Hematopoietic multipotent progenitor cell treated with erythropoietin and hydrocortisone succinate and interleukin-3 and kit ligand, for 15 days (in vitro differentiated cells): ENCODE data around the gene CFD.
"Not testable (repeated sequence)": the region's sequence is repeated elsewhere in the genome, so short reads cannot be mapped to it uniquely, and the experiment has no call there.

ENCODE experiments used
- DNase-seq: peaks from one replicate; pipeline ENCODE4 v3.0.0-alpha.2; 2015; ENCODE audit warnings: low spot score

The CFD gene

DNA sequence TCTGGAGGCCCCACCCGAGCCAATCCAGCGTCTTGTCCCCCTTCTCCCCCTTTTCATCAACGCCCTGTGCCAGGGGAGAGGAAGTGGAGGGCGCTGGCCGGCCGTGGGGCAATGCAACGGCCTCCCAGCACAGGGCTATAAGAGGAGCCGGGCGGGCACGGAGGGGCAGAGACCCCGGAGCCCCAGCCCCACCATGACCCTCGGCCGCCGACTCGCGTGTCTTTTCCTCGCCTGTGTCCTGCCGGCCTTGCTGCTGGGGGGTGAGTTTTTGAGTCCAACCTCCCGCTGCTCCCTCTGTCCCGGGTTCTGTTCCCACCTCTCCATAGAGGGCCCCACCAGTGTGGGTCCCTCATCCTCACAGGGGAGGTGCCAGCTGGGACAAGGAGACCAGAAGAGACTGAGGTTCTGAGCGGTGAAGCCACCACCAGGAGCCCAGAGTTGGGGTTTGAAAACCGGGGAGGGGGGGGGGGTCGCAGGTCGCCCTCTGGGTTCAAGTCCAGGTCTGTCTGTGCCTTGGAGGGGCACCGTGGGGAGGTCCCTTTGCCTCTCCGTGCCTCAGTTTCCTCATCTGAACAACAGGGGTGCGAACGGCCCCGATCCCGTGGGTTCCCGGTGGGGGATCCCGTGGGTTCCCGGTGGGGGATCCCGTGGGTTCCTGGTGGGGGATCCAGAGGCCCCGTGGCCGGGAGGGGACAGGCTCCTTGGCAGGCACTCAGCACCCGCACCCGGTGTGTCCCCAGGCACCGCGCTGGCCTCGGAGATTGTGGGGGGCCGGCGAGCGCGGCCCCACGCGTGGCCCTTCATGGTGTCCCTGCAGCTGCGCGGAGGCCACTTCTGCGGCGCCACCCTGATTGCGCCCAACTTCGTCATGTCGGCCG is 7.1 kb upstream of the CFD start, which contains the start of gene ELANE:
TSS of gene ELANE (plus strand) at position 168 of the 878 bp plus-strand sequence. CDS start at position 194, 26 bp downstream.
- DNase-seq = no peak

DNA sequence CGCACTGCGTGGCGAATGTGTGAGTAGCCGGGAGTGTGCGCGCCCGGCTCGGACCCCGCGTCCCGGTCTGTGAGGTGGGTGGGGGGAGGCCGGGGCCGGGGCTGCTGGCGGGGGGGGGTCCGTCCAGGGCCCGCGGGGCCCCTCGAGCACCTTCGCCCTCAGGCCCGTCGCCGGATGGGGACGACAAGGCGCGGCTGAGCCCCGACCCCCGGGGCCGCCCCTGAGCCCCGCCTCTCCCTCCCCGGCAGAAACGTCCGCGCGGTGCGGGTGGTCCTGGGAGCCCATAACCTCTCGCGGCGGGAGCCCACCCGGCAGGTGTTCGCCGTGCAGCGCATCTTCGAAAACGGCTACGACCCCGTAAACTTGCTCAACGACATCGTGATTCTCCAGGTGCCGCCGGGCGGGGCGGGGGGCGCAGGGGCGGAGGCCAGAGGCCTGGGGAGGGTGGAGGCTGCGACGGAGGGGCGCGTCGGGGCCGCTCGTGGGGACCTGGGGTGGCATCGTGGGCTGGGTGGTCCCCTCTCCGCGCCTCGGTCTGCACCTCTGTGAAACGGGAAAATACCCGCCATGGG is 6.4 kb upstream of the CFD start:
- DNase-seq = no peak

DNA sequence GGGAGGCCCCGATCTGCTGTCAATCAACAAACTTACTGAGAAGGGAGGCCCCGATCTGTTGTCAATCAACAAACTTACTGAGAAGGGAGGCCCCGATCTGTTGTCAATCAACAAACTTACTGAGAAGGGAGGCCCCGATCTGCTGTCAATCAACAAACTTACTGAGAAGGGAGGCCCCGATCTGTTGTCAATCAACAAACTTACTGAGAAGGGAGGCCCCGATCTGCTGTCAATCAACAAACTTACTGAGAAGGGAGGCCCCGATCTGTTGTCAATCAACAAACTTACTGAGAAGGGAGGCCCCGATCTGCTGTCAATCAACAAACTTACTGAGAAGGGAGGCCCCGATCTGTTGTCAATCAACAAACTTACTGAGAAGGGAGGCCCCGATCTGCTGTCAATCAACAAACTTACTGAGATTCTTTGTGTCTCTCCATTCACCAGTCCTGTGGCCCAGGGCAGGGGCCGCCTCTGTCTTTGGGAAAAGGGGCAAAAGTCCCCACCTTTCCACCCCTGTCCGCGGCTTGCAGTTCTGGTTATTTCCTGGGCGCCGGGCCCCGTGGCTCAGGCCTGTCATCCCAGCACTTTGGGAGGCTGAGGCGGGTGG is 5.7 kb upstream of the CFD start:
- not testable (repeated sequence) for DNase-seq

DNA sequence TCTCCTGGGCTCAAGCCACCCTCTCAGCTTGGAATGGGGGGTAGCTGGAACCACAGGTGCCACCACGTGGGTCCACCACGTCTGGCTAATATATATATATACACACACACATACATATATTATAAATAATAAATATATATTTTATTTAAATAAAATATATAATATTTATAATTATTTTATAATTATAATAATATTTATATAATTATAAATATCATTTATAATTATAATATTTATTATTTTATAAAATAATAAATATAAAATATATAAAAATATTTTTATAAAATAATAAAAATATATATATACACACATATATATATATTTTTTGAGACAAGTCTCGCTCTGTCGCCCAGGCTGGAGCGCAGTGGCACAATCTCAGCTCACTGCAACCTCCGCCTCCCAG is 4.9 kb upstream of the CFD start:
- no peak for DNase-seq

DNA sequence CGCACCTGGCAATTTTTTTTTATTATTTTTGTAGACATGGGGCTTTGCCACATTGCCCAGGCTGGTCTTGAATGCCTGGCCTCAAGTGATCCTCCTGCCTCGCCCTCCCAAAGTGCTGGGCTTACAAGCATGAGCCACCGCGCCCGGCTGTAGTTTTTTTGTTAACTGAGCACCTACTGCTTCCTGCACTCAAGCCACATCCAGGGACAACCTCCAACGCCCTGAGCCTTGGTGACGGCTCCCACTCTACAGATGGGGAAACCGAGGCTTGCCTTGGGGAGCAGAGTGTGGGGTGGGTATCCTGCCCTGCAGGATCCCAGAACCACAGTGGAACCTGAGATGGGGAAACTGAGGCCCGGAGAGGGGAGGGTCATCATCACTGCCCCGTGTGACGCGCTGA is 4.3 kb upstream of the CFD start:
- DNase-seq = no peak

DNA sequence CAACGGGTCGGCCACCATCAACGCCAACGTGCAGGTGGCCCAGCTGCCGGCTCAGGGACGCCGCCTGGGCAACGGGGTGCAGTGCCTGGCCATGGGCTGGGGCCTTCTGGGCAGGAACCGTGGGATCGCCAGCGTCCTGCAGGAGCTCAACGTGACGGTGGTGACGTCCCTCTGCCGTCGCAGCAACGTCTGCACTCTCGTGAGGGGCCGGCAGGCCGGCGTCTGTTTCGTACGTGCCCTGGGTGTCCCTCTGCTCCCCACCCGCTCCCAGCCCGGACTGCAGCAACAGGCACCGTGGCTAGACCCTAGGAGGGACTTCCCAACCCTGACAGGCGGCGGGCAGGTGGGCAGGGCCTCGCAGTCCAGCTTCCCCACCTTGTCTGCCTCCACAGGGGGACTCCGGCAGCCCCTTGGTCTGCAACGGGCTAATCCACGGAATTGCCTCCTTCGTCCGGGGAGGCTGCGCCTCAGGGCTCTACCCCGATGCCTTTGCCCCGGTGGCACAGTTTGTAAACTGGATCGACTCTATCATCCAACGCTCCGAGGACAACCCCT is 3.8 kb upstream of the CFD start:
- DNase-seq = no peak

DNA sequence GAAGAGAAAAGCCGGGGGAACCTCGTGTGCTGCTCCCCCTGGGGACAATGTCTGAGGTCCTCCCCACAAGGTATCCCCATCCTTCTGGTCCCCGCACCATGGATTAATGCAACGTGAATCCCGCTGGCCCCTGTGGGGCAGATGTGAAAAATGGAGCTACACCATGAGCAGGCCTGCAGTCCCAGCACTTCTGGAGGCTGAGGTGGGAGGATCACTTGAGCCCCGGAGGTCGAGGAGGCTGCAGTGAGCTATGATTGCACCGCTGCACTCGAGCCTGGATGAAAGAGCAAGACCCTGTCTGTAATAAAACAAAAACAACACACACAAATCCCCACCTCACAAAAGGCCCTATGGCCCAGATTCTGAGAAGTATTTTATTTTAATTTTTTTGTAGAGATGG is 1.2 kb upstream of the CFD start:
- no peak for DNase-seq

DNA sequence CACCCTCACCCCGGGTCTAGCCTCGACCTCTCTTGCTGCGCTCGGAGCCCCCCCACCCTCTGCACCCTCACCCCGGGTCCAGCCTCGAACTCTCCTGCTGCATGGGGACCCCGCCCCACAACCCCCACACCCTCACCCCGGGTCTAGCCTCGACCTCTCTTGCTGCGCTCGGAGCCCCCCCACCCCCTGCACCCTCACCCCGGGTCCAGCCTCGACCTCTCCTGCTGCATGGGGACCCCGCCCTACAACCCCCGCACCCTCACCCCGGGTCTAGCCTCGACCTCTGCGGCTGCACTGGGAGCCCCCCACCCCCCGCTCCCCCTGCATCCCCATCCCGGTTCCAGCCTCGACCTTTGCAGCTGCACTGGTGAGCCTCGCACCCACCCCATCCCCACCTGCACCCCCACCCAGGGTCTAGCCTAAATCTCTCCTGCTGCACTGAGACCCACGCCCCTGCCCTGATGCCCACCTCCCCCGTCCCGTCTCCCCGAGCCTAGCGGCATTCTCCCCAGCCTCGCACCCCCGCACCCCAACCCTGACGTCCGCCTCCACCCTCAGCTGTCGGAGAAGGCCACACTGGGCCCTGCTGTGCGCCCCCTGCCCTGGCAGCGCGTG is 1.8 kb downstream of the CFD start:
- no peak for DNase-seq

DNA sequence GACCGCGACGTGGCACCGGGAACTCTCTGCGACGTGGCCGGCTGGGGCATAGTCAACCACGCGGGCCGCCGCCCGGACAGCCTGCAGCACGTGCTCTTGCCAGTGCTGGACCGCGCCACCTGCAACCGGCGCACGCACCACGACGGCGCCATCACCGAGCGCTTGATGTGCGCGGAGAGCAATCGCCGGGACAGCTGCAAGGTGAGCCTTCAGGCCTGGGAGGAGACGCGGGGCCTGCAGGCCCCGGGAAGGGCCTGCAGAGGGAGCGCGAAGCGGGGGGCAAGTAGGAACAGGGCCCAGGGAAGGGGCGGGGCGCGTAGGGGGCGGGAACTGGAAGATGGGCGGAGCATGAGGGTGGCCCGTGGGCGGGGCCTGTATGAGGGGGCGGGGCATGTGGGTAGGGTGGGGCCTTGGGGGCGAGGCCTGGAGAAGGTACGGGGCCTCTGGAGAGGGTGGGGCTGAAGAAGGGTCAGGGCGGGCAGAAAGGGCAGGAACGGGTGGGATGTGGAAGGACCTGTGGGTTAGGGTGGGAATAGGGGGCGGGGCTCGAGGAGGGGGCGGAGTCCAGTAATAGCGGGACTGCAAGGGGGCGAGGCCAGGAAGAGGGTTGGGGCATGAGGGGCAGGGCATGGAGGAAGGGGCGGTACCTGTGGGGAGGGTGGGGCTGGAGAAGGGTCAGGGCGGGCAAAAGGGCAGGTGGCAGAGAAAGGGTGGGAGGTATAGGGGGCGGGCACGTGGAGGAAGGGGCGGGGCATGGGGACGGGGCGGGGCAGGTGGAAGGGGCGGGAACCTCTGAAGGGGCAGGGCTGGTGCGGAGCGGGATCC is 2.5 kb downstream of the CFD start:
- DNase-seq = peak; percentile 66

DNA sequence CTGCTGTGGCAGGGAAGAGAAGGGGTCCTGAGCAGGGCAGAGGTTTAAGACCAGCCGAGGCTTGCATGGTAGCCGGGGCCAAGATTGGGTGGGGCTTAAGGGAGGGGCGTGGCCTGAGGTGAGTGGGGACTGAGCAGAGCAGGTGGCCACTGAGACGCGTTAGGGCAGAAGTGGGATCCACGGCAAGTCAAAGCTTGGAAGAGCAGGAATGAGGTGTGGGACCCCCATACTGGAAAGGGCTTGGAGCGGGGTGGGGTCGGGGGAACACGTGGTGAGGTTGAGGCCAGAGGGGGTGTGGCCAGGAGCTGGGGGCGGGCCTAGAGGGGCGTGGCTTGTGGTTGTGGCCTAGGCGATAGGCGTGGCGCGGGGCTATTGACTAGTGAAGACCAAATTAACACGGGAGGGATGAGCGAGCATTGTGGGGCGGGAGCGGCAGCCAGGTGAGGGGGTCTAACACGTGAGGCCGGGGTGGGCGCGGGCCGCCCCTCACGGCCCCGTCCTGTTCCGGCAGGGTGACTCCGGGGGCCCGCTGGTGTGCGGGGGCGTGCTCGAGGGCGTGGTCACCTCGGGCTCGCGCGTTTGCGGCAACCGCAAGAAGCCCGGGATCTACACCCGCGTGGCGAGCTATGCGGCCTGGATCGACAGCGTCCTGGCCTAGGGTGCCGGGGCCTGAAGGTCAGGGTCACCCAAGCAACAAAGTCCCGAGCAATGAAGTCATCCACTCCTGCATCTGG is 3.3 kb downstream of the CFD start:
- peak; percentile 79 for DNase-seq

DNA sequence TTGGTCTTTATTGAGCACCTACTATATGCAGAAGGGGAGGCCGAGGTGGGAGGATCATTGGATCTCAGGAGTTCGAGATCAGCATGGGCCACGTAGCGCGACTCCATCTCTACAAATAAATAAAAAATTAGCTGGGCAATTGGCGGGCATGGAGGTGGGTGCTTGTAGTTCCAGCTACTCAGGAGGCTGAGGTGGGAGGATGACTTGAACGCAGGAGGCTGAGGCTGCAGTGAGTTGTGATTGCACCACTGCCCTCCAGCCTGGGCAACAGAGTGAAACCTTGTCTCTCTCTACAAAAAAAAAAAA is 3.8 kb downstream of the CFD start:
- no peak for DNase-seq

DNA sequence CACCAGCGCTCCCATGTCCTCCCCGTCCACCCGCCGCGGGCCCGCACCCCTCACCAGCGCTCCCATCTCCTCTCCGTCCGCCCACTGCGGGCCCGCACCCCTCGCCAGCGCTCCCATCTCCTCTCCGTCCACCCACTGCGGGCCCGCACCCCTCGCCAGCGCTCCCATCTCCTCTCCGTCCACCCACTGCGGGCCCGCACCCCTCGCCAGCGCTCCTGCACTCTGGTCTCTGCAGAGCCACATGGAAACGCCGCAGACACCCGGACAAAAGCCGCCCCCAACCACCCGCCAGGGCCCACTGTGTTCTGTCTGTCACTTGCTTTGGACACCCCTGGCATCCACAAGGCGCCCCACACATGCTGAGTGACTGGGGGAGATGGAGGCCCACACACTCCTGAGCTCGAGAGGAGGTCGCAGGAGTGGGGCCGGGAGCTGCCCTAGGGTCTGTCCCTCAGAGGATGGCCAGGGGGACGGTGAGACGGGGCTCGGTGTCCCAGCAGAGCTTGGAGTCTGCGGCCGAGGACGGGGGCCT is 7.4 kb downstream of the CFD start:
- DNase-seq = no peak

DNA sequence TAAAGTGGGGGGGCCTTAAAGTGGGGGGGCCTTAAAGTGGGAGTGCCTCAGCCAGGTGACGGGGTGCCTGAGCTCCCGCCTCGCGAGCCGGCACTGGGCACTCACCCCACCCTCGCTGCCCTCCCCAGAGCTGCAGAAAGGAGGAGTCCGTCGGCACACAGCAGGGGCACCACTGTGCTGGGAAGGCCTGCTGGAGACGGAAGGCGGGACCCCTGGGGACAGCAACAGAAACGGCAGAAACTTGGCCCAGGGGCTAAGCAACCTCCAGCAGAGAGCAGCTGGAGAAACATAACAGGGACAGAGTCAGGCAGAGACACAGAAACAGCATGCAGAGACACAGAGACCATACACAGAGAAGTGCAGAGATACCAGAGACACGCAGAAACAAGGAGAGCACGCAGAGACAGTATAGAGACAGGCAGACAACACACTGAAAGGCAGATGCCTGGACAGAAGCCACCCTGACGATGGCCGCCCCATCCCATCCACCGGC is 7.9 kb downstream of the CFD start:
- no peak for DNase-seq

DNA sequence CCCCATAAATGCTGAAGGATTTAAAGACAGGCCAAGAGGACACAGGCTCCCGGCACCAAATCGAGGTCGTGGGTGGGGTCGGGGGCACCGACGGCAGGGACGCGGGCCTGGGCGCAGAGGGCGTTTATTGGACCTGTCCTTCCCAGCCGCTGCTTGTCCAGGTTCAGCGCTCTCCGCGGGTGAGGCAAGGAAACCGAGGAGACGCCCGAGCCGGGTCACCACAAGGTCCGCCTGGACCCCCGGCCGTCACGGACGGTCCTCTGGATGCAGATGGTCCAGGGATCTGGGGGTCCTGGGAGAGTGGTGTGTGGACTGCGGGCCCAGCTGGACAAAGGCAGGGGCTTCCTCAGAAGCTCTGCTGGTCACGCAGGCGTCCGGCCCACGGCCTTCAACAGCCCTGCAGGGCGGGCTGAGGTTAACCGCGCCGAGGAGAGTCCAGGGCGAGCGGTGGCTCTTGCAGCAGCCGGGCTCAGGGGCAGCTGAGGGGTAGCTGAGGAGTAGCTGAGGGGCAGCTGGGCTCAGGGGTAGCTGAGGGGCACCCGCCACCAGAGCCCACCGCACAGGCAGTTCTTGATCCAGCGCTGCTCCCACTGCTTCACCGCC is 8.5 kb downstream of the CFD start:
- no peak for DNase-seq

DNA sequence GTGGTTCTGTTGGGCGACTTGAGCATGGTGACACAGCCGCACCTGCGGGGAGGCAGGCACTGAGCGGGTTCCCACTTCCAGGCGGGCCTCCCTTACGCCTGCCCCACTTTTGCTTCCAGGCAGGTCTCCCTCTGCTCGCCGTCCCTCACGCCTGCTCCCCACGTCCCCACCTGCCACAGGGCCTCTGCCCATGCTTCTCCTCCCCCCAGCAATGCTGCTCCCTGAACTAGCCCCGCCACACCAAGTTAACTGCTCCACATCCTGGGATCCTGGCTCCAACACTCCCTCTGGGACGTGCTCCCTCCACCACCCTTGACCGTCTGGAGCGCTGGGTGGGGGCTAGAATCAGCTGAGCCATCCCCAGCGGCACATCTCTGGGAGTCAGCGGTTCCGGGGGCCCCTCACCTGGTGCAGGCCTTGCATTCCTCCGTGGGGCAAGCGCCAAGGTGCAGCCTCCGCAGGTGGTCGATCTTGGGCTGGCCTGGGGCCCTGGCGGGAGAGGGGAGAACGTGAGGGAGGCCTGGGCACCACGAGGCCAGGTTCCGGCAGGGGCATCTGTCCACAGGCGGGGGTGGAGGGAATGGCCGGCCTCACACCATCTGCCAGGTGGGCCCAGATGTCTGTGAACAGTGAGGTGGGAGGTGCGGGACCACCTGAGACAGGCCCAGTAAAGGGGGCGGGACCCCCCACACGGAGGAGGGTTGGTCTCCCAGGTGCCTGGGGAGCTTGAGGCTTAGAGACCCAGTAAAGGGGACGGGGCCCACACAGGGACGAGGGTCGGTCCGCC is 9.2 kb downstream of the CFD start:
- no peak for DNase-seq

DNA sequence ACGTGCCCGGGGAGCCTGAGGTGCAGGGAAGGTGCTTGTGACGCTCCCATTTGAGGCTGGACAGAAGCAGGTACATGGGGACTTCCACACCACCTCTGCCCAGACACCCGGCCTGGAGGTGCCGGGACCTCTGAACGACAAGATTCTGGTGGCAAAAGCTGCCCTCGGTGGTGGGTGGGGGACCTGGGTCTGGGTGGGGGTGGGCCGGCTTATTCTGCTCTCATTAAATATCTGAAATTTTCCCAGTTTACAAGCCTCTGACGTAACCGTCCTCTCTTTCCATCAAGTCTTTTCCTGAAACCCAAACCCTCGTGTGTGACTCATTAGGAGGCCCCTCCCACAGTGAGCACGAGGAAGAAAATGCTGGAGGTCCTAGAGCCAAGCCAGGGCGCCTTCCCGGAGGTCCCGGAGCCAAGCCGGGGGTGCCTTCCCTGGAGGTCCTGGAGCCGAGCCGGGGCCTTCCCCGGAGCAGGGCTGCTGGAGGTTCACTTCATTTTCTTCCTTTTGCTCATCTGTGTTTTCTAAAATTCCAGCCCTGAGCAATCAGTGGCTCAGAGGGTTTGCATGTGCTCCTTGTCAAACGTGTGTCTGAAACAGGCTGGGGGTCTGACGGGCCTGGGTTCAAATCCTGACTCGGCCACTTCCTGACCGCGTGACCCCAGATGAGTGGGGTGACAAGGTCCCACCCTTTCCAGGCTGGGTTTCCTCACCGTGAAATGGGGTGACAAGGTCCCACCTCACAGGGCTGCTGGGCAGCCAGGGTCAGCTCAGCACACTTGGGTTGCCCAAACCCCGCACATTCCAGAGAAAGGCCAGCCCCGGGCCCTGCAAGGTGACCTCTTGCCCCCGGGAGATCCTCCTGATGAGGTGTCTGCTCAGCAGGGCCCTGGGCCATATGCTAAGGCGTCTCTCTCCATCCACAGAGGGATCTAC is 10.0 kb downstream of the CFD start:
- no peak for DNase-seq

DNA sequence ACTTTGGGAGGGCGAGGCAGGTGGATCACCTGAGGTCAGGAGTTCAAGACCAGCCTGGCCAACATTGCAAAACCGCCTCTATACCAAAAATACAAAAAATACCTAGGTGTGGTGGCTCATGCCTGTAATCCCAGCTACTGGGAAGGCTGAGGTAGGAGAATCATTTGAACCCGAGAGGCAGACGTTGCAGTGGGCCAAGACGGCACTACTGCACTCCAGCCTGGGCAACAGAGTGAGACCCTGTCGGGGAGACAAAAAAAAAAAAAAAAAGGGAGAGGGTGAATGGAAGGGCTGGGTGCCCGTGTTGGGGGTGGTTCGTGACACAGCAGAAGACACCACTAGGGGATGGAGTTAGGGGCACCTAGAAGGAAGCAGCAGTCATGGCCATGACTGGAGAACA is 10.8 kb downstream of the CFD start:
- DNase-seq = no peak

DNA sequence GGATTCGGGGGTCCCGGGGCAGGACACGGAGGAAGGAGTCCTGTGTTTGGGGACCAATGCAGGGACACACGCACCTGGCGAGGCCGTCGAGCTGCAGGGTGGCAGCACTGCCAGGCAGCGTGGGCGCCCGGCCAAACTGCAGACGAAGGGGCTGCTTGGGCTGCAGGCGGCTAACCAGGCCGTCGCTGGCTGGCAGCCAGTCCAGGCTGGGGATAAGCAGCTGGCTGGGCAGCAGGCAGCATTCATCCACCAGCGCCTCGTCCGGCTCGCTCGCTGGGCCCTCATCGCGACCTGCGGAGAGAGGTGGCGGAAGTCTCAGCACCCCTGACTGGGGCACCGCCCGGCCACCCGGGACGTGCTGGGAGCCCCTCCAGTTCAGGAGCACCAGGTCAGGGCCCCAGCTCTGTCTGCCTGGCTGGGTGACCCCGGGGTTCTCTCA is 11.5 kb downstream of the CFD start:
- DNase-seq = no peak
